Keratinocyte (primary cell): ENCODE results near the gene VAT1L. TPM values are rescaled to one million over a fixed set of nuclear protein-coding genes. Genes with fewer than 3 reads are reported as not detected.

ENCODE experiments used
- DNase-seq: peaks from one replicate; pipeline ENCODE4 v3.0.0-alpha.2; 2011; ENCODE audit warnings: low read depth, missing footprints, low spot score
- FAIRE-seq: peaks from 2 replicates; lab custom pipeline; 2011; peaks lifted over from hg19 to GRCh38; lab: Jason Lieb, UNC
- H2AFZ ChIP-seq: 2 replicates; pipeline ENCODE4 v1.6.0; 2012; ENCODE audit warnings: low read length, control low read depth, inconsistent platforms; ENCODE audit not compliant: control insufficient read depth
- H3K27ac ChIP-seq: 2 replicates; pipeline ENCODE4 v1.5.1; 2011; ENCODE audit warnings: low read length; ENCODE audit not compliant: control insufficient read depth, insufficient read depth
- H3K27me3 ChIP-seq: 3 replicates; pipeline ENCODE4 v1.6.0; 2011; ENCODE audit warnings: low read length; ENCODE audit not compliant: control insufficient read depth, insufficient read depth; ENCODE audit errors: extremely low read depth
- H3K36me3 ChIP-seq, 2 experiments: 2 replicates in 1 of 2; 3 replicates in 1 of 2; pipeline ENCODE4 v1.5.1; 2011; ENCODE audit warnings: low read length in 2 of 2, mild to moderate bottlenecking in 1 of 2; ENCODE audit not compliant: control insufficient read depth in 2 of 2, insufficient read depth in 2 of 2; ENCODE audit errors: extremely low read depth in 1 of 2
- H3K4me1 ChIP-seq: 3 replicates; pipeline ENCODE4 v1.5.1; 2011; ENCODE audit warnings: low read length; ENCODE audit not compliant: control insufficient read depth, insufficient read depth; ENCODE audit errors: extremely low read depth
- H3K4me2 ChIP-seq: 3 replicates; pipeline ENCODE4 v1.6.0; 2011; ENCODE audit warnings: low read depth, low read length; ENCODE audit not compliant: control insufficient read depth, insufficient read depth; ENCODE audit errors: extremely low read depth
- H3K4me3 ChIP-seq, 3 experiments: fragments of 200-600 bp in 1 of 3; sonication (generic) in 1 of 3; 2 replicates in 2 of 3; 3 replicates in 1 of 3; pipeline ENCODE4 v1.5.1; 2011 to 2016; ENCODE audit warnings: low read length in 3 of 3, mild to moderate bottlenecking in 3 of 3, control low read depth in 2 of 3, inconsistent platforms in 1 of 3, low read depth in 1 of 3, mixed read lengths in 1 of 3, mixed run types in 1 of 3, moderate library complexity in 1 of 3; ENCODE audit not compliant: control insufficient read depth in 2 of 3, insufficient read depth in 2 of 3; ENCODE audit errors: extremely low read depth in 1 of 3
- H3K79me2 ChIP-seq: 2 replicates; pipeline ENCODE4 v1.6.0; 2012; ENCODE audit warnings: low read length; ENCODE audit not compliant: control insufficient read depth, insufficient read depth
- H3K9ac ChIP-seq: 3 replicates; pipeline ENCODE4 v1.6.0; 2011; ENCODE audit warnings: low read length; ENCODE audit not compliant: control insufficient read depth, insufficient read depth; ENCODE audit errors: extremely low read depth
- H3K9me1 ChIP-seq: 3 replicates; pipeline ENCODE4 v1.6.0; 2011; ENCODE audit warnings: low read length; ENCODE audit not compliant: control insufficient read depth, insufficient read depth; ENCODE audit errors: extremely low read depth
- H3K9me3 ChIP-seq: 2 replicates; pipeline ENCODE4 v1.5.1; 2012; ENCODE audit warnings: low read depth, low read length; ENCODE audit not compliant: control insufficient read depth
- H4K20me1 ChIP-seq: 3 replicates; pipeline ENCODE4 v1.6.0; 2011; ENCODE audit warnings: low read length; ENCODE audit not compliant: control insufficient read depth, insufficient read depth; ENCODE audit errors: extremely low read depth
- CTCF ChIP-seq, 3 experiments: IDR thresholded peaks in 1 of 3; conservative IDR thresholded peaks in 1 of 3; optimal IDR thresholded peaks in 1 of 3; 2 replicates in 2 of 3; 3 replicates in 1 of 3; pipeline versions ENCODE3 to v1.5.1; 2011; ENCODE audit warnings: low read length in 3 of 3, mild to moderate bottlenecking in 3 of 3, moderate library complexity in 2 of 3, control low read depth in 1 of 3, inconsistent platforms in 1 of 3; ENCODE audit not compliant: insufficient read depth in 2 of 3; ENCODE audit errors: extremely low read depth in 1 of 3
- EZH2 ChIP-seq: IDR thresholded peaks from one replicate; pipeline ENCODE4 v1.6.1; 2012; ENCODE audit warnings: inconsistent platforms, mild to moderate bottlenecking, low read length, moderate library complexity
- dilution Hi-C: fragments of 300-500 bp; cut with MboI; formaldehyde crosslinking; loops from one replicate; pipeline ENCODE4 v1.7.0; 2020; ENCODE audit warnings: low sequenced_read_pairs; ENCODE audit not compliant: extremely low pct_ligation_motif_present
- polyA plus RNA-seq, 5 experiments: library from polyadenylated mRNA; depleted of rRNA in 3 of 5; stranded (reverse) in 3 of 5; stranded (forward) in 1 of 5; unstranded in 1 of 5; fragments of >200 nt; gene quantifications; 1 replicate in 1 of 5; 2 replicates in 3 of 5; 3 replicates in 1 of 5; pipeline versions ENCODE4 v1.2.1 to v1.2.3, GENCODE V29; 2011 to 2012; ENCODE audit warnings: missing spikeins in 2 of 5, low read depth in 1 of 5, low replicate concordance in 1 of 5

VAT1L gene
- polyA plus RNA-seq, 1 donor (not counting 4 experiments of a cell fraction or from before 2014, with no cell fraction given) = not detected

GRCh38 chr16:77905374-77905920, 117.1 kb downstream of the VAT1L start:
- Histone ChIP-seq H3K4me1 (no peaks in the 10 kb centered on the region), H3K9me1 (no peaks in the 10 kb centered on the region), H3K36me3 (no peaks in the 10 kb centered on the region), H4K20me1 (no peaks in the 10 kb centered on the region), H3K27ac (no peak overlapping the region), H3K27me3 (no peaks in the 10 kb centered on the region), H3K9me3 (no peaks in the 10 kb centered on the region), H3K9ac (no peak overlapping the region), H3K4me2 (no peak overlapping the region), H3K4me3 (no peak overlapping the region), H2AFZ (no peak overlapping the region), H3K79me2 (no peaks in the 10 kb centered on the region)
- no peak for DNase-seq
- dilution Hi-C loops = no loop called here
- TF ChIP-seq EZH2 (no peak), CTCF (optimal IDR thresholded peaks at IDR 0.05 in 1 of 3, IDR thresholded peaks at IDR 0.05 in 1 of 3, conservative IDR thresholded peaks at IDR 0.05 in 1 of 3; ENCODE audit: extremely low read depth in 1 of 3, insufficient read depth in 2 of 3, low read length in 3 of 3) (no peak)
- no peak for FAIRE-seq

- H3K4me1 ChIP-seq = no peaks in the 10 kb centered on the region
- H3K36me3 ChIP-seq = no peaks in the 10 kb centered on the region
- H3K27ac ChIP-seq = no peak overlapping the region
- H3K27me3 ChIP-seq = no peaks in the 10 kb centered on the region
- H3K9me3 ChIP-seq = no peaks in the 10 kb centered on the region
- H3K79me2 ChIP-seq = no peaks in the 10 kb centered on the region
- no peaks in the 10 kb centered on the region for H3K9me1 ChIP-seq
- no peak overlapping the region for H3K4me3 ChIP-seq
- no peak overlapping the region for H3K4me2 ChIP-seq
- DNase-seq (no peak), FAIRE-seq (no peak)
- H2AFZ ChIP-seq = no peak overlapping the region
- TF ChIP-seq EZH2 = no peak
- no peak for TF ChIP-seq CTCF (optimal IDR thresholded peaks at IDR 0.05 in 1 of 3, IDR thresholded peaks at IDR 0.05 in 1 of 3, conservative IDR thresholded peaks at IDR 0.05 in 1 of 3; ENCODE audit: extremely low read depth in 1 of 3, insufficient read depth in 2 of 3, low read length in 3 of 3)
- dilution Hi-C loops = no loop called here
- no peaks in the 10 kb centered on the region for H4K20me1 ChIP-seq
- H3K9ac ChIP-seq = no peak overlapping the region
Measured at GRCh38 chr16:77910021-77910420, 121.7 kb downstream of the VAT1L start.
